Common myeloid progenitor, CD34-positive (primary cell): Measurements from ENCODE around the gene ZNF664.
A peak's percentile ranks its signal among the peaks of the same experiment; 100 is the strongest.

Experiments
- CTCF ChIA-PET: fragments of 350-600 bp; sonication (Branson Sonifier 250); formaldehyde crosslinking; loops from one replicate; lab custom pipeline; 2021; ENCODE audit warnings: antibody characterized with exemption; lab: Charles Lee
- POLR2A ChIA-PET: fragments of 350-600 bp; sonication (Branson Sonifier 250); formaldehyde crosslinking; loops from one replicate; lab custom pipeline; 2021; ENCODE audit warnings: antibody characterized with exemption; lab: Charles Lee
- DNase-seq, 3 donors: peaks; one replicate each; pipeline versions ENCODE4 v3.0.0 to v3.0.0-alpha.2; 2013
- H3K27ac ChIP-seq, 2 experiments: 1 replicate in 1 of 2; 2 replicates in 1 of 2; pipeline ENCODE4 v1.7.0; 2013; ENCODE audit warnings: inconsistent platforms in 2 of 2, low read length in 2 of 2, mild to moderate bottlenecking in 2 of 2, low read depth in 1 of 2, moderate library complexity in 1 of 2; ENCODE audit not compliant: severe bottlenecking in 2 of 2, insufficient read depth in 1 of 2, poor library complexity in 1 of 2
- H3K27me3 ChIP-seq, 5 experiments: replicated peaks in 2 of 5; 1 replicate in 3 of 5; 2 replicates in 2 of 5; pipeline versions ENCODE4 v1.6.1 to v1.7.0; 2013; ENCODE audit warnings: low read length in 4 of 5, mild to moderate bottlenecking in 2 of 5, moderate library complexity in 2 of 5, inconsistent platforms in 1 of 5; ENCODE audit not compliant: insufficient read depth in 5 of 5, control insufficient read depth in 4 of 5
- H3K36me3 ChIP-seq, 4 experiments: 1 replicate in 2 of 4; 2 replicates in 2 of 4; pipeline versions ENCODE4 v1.6.1 to v1.7.0; 2013; ENCODE audit warnings: low read length in 3 of 4, control low read depth in 1 of 4, mild to moderate bottlenecking in 1 of 4; ENCODE audit not compliant: control insufficient read depth in 4 of 4, insufficient read depth in 4 of 4
- H3K4me1 ChIP-seq, 4 experiments: 1 replicate in 3 of 4; 2 replicates in 1 of 4; pipeline versions ENCODE4 v1.6.1 to v1.7.1; 2013; ENCODE audit warnings: low read length in 3 of 4, mild to moderate bottlenecking in 3 of 4, control low read depth in 1 of 4, inconsistent platforms in 1 of 4, moderate library complexity in 1 of 4; ENCODE audit not compliant: control insufficient read depth in 4 of 4, insufficient read depth in 4 of 4; ENCODE audit errors: control extremely low read depth in 1 of 4
- H3K4me3 ChIP-seq, 7 experiments: 1 replicate in 4 of 7; 2 replicates in 3 of 7; pipeline versions ENCODE4 v1.5.1 to v1.7.0; 2013; ENCODE audit warnings: mild to moderate bottlenecking in 7 of 7, low read length in 6 of 7, moderate library complexity in 6 of 7, inconsistent platforms in 2 of 7, low read depth in 2 of 7, control low read depth in 1 of 7; ENCODE audit not compliant: insufficient read depth in 4 of 7, control insufficient read depth in 1 of 7; ENCODE audit errors: extremely low read depth in 1 of 7
- H3K9me3 ChIP-seq, 5 experiments: 1 replicate in 4 of 5; 2 replicates in 1 of 5; pipeline versions ENCODE4 v1.6.1 to v1.7.1; 2013; ENCODE audit warnings: low read length in 4 of 5, mild to moderate bottlenecking in 2 of 5, inconsistent platforms in 1 of 5, low read depth in 1 of 5, moderate library complexity in 1 of 5; ENCODE audit not compliant: control insufficient read depth in 4 of 5, insufficient read depth in 2 of 5; ENCODE audit errors: control extremely low read depth in 1 of 5
- WGBS: methylation state at CpG from one replicate; pipeline ENCODE4 v1.1.5; 2013; ENCODE audit not compliant: insufficient coverage; 5-methylcytosine and 5-hydroxymethylcytosine counted together

ZNF664 gene

GRCh38 chr12:124006085-124006845 is 33.2 kb downstream of the ZNF664 start:
- peak; percentile 55 to 88 (median 84) for DNase-seq
- Histone ChIP-seq H3K4me3 (peak overlapping the region in 4 of 7 experiments; percentile 18 to 46 (median 28)), H3K36me3 (peaks cover 9 to 35% (median 16%) of the 10 kb centered on the region in 4 experiments), H3K9me3 (no peaks in the 10 kb centered on the region), H3K27ac (peak overlapping the region; percentile 26 to 70), H3K4me1 (peaks cover 8 to 32% (median 29%) of the 10 kb centered on the region in 4 experiments), H3K27me3 (no peaks in the 10 kb centered on the region)
- WGBS, result 16% methylated on average over 6 of the region's 11 CpGs
- ChIA-PET CTCF (interaction anchor here (0.7 to 4.6 kb wide), 9 partner anchors 9 to 374 kb away, joined by 3 to 19 read pairs (median 7); no protein-coding TSS in a partner anchor), POLR2A (interaction anchor here (1.2 to 1.3 kb wide), 3 partner anchors 19 to 27 kb away, joined by 3 to 5 read pairs (median 5); no protein-coding TSS in a partner anchor)

GRCh38 chr12:124006846-124007713 is 34.1 kb downstream of the ZNF664 start:
- H3K4me1 ChIP-seq, result peaks cover 8 to 32% (median 29%) of the 10 kb centered on the region in 4 experiments
- H3K36me3 ChIP-seq, result peaks cover 9 to 35% (median 18%) of the 10 kb centered on the region in 4 experiments
- POLR2A ChIA-PET, result interaction anchor here (0.5 to 1.3 kb wide), 4 partner anchors 9 to 26 kb away, joined by 3 to 5 read pairs (median 4); no protein-coding TSS in a partner anchor
- peak overlapping the region; percentile 26 to 70 for H3K27ac ChIP-seq
- H3K27me3 ChIP-seq, result no peaks in the 10 kb centered on the region
- 82% methylated on average over 8 of the region's 14 CpGs for WGBS
- H3K4me3 ChIP-seq, result peak overlapping the region in 2 of 7 experiments; percentile 35 to 46
- no peak for DNase-seq
- CTCF ChIA-PET, result interaction anchor here (0.7 to 4.6 kb wide), 10 partner anchors 9 to 375 kb away, joined by 3 to 19 read pairs (median 6); no protein-coding TSS in a partner anchor
- no peaks in the 10 kb centered on the region for H3K9me3 ChIP-seq

- ChIA-PET CTCF (interaction anchor here (0.8 to 4.6 kb wide), 4 partner anchors 12 to 24 kb away, joined by 3 to 19 read pairs (median 4); no protein-coding TSS in a partner anchor), POLR2A (interaction anchor here (0.5 to 0.9 kb wide), 3 partner anchors 8 to 197 kb away, joined by 3 to 4 read pairs (median 4); no protein-coding TSS in a partner anchor)
- H3K27ac ChIP-seq, result peak overlapping the region in 1 of 2 experiments; percentile 6
- peaks cover 8 to 33% (median 29%) of the 10 kb centered on the region in 4 experiments for H3K4me1 ChIP-seq
- H3K4me3 ChIP-seq, result no peak overlapping the region
- H3K9me3 ChIP-seq, result no peaks in the 10 kb centered on the region
- H3K27me3 ChIP-seq, result no peaks in the 10 kb centered on the region
- 83% methylated on average over 6 of the region's 9 CpGs for WGBS
- peak in 2 of 3 donors; percentile 49 to 52 for DNase-seq
- peaks cover 14 to 42% (median 25%) of the 10 kb centered on the region in 4 experiments for H3K36me3 ChIP-seq
Measured at GRCh38 chr12:124007826-124008570, 35.0 kb downstream of the ZNF664 start.

- Histone ChIP-seq H3K9me3 (no peaks in the 10 kb centered on the region), H3K36me3 (peaks cover 14 to 44% (median 29%) of the 10 kb centered on the region in 4 experiments), H3K27me3 (no peaks in the 10 kb centered on the region), H3K27ac (no peak overlapping the region), H3K4me3 (no peak overlapping the region), H3K4me1 (peaks cover 8 to 34% (median 29%) of the 10 kb centered on the region in 4 experiments)
- CTCF ChIA-PET, result interaction anchor here (0.8 to 1.6 kb wide), 2 partner anchors 12 to 13 kb away, joined by 3 read pairs; no protein-coding TSS in a partner anchor
- POLR2A ChIA-PET, result interaction anchor here (0.7 to 0.9 kb wide), 2 partner anchors 16 to 197 kb away, joined by 3 to 4 read pairs; no protein-coding TSS in a partner anchor
- WGBS, result 100% methylated on average over 2 of the region's 3 CpGs
- DNase-seq, result no peak
Measured at GRCh38 chr12:124008595-124008994, 35.6 kb downstream of the ZNF664 start.

GRCh38 chr12:124009781-124010180 is 36.8 kb downstream of the ZNF664 start:
- no peak overlapping the region for H3K27ac ChIP-seq
- H3K4me1 ChIP-seq, result peaks cover 8 to 34% (median 29%) of the 10 kb centered on the region in 4 experiments
- ChIA-PET CTCF (no interaction called here), POLR2A (no interaction called here)
- WGBS, result 100% methylated on average over 3 of the region's 6 CpGs
- H3K27me3 ChIP-seq, result no peaks in the 10 kb centered on the region
- peaks cover 14 to 39% (median 26%) of the 10 kb centered on the region in 4 experiments for H3K36me3 ChIP-seq
- H3K9me3 ChIP-seq, result no peaks in the 10 kb centered on the region
- H3K4me3 ChIP-seq, result no peak overlapping the region
- DNase-seq, result no peak

- POLR2A ChIA-PET, result no interaction called here
- Histone ChIP-seq H3K36me3 (peaks cover 14 to 39% (median 28%) of the 10 kb centered on the region in 4 experiments), H3K9me3 (no peaks in the 10 kb centered on the region), H3K4me3 (no peak overlapping the region), H3K27ac (no peak overlapping the region), H3K27me3 (no peaks in the 10 kb centered on the region), H3K4me1 (peaks cover 6 to 32% (median 25%) of the 10 kb centered on the region in 4 experiments)
- CTCF ChIA-PET, result interaction anchor here (1.3 to 1.6 kb wide), 2 partner anchors 10 to 25 kb away, joined by 3 to 5 read pairs; no protein-coding TSS in a partner anchor
- WGBS, result 94% methylated on average over 3 of the region's 3 CpGs
- no peak for DNase-seq
Measured at GRCh38 chr12:124010687-124011086, 37.7 kb downstream of the ZNF664 start.
